ENCODE results near the gene CLEC4G.

GRCh38 chr19:7739801-7740681 is 8.1 kb upstream of the CLEC4G start:
- TF ChIP-seq CTCF (IDR thresholded peaks at IDR 0.05) = no peak
- no peak for TF ChIP-seq ATF3 (CRISPR knock-in tag; conservative IDR thresholded peaks at IDR 0.05)
- no peak for TF ChIP-seq USF2 (CRISPR knock-in tag; IDR thresholded peaks at IDR 0.05)
- TF ChIP-seq STAT6 (CRISPR knock-in tag; conservative IDR thresholded peaks at IDR 0.05; ENCODE audit: low read depth) = no peak
- TF ChIP-seq SMAD4 (CRISPR knock-in tag; IDR thresholded peaks at IDR 0.05) = no peak
- TF ChIP-seq FOXP1 (CRISPR knock-in tag; IDR thresholded peaks at IDR 0.05; ENCODE audit: borderline replicate concordance) = no peak
- TF ChIP-seq ZNF263 (CRISPR knock-in tag; IDR thresholded peaks at IDR 0.05; ENCODE audit: low read depth) = no peak
- no peak for TF ChIP-seq OVOL2 (CRISPR knock-in tag; IDR thresholded peaks at IDR 0.05; ENCODE audit: borderline replicate concordance)
- no peak for TF ChIP-seq ATF1 (CRISPR knock-in tag; IDR thresholded peaks at IDR 0.05)
- TF ChIP-seq JUN (CRISPR knock-in tag; IDR thresholded peaks at IDR 0.05) = no peak
- no peak for TF ChIP-seq E2F5 (CRISPR knock-in tag; IDR thresholded peaks at IDR 0.05)
- TF ChIP-seq GRHL2 (CRISPR knock-in tag; IDR thresholded peaks at IDR 0.05; ENCODE audit: insufficient replicate concordance, severe bottlenecking) = no peak
